Measurements from ENCODE around the gene INSYN2B. TPM values are rescaled to one million over a fixed set of nuclear protein-coding genes. Genes with fewer than 3 reads are reported as not detected.

The INSYN2B gene

DNA sequence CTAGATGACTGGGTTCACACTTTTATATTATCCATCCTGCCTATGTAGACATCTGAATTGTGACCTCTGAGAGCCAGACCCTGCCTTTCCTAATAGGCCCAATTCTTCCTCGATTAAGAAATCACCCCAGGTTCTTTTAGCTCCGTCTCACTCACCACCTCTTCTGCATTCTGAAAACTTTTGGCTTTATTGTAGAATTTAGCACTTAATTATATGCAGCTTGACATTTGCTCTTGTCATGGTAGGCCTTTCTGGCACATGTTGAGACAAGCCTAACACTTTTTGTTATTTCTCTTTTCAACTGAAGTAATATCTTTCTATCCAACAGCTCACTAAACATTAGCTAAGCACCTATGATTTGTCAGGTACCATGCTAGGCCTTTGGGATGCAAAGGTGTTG is 163.3 kb downstream of the INSYN2B start:
- Histone ChIP-seq H2AFZ (ENCODE audit: low read length) (no peak overlapping the region), H3K4me3 (ENCODE audit: low read length in 2 of 2) (no peak overlapping the region), H2AK5ac (ENCODE audit: low read depth, low read length) (no peak overlapping the region), H3K14ac (ENCODE audit: low read length) (no peak overlapping the region), H3K4me1 (ENCODE audit: control insufficient read depth in 2 of 2, insufficient read depth in 1 of 2, low read depth in 1 of 2, low read length in 2 of 2) (no peaks in the 10 kb centered on the region), H3K23ac (ENCODE audit: low read depth, low read length, poor library complexity) (no peak overlapping the region), H2BK5ac (ENCODE audit: low read length) (no peak overlapping the region), H3K4me2 (ENCODE audit: insufficient read depth, low read length, poor library complexity, severe bottlenecking) (no peak overlapping the region), H2BK12ac (ENCODE audit: low read length) (no peak overlapping the region), H3K18ac (ENCODE audit: low read length) (no peak overlapping the region), H3K79me1 (ENCODE audit: low read depth, low read length) (no peaks in the 10 kb centered on the region), H4K91ac (ENCODE audit: low read depth, low read length, poor library complexity) (no peak overlapping the region), H2BK15ac (ENCODE audit: low read length) (no peak overlapping the region), H3K9me3 (replicated peaks in 1 of 2; ENCODE audit: control insufficient read depth in 2 of 2, insufficient read depth in 1 of 2, low read depth in 1 of 2, low read length in 2 of 2) (no peaks in the 10 kb centered on the region), H4K8ac (ENCODE audit: low read depth, low read length) (no peak overlapping the region), H3K27ac (replicated peaks; ENCODE audit: low read length) (no peak overlapping the region), H3K9ac (ENCODE audit: low read depth, low read length, poor library complexity) (no peak overlapping the region), H2BK120ac (ENCODE audit: low read depth, low read length) (no peak overlapping the region), H3K27me3 (ENCODE audit: control insufficient read depth in 3 of 3, insufficient read depth in 3 of 3, low read depth in 1 of 3, low read length in 3 of 3) (no peaks in the 10 kb centered on the region), H3K4ac (ENCODE audit: low read length) (no peak overlapping the region), H3K36me3 (replicated peaks in 1 of 2; ENCODE audit: control insufficient read depth in 2 of 2, insufficient read depth in 2 of 2, low read length in 2 of 2) (no peaks in the 10 kb centered on the region)
- no CpG with 5 or more reads among the region's 2 CpGs for WGBS, 2 donors (ENCODE audit: extremely low coverage in 2 of 2, insufficient read length in 2 of 2, insufficient replicate concordance in 1 of 2)
- DNase-seq (ENCODE audit: low spot score) = no peak

DNA sequence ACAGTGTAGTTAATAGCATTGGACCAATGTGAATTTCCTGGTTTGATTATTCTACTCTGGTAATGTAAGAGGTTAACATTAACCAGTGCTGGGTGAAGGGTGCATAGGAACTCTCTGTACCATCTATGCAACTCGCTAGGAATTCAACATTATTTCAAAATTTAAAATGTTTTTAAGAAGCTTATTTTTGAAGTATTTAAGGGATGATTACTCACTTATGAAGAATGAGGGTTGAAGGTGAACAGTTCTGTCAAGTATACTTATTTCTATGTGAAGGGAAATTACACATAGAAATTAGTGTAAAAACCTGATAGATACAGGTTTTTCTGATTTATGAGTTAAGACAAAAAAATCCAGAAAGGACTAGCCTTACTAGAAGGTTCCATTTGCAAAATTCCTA is 165.8 kb downstream of the INSYN2B start:
- H2BK5ac ChIP-seq (ENCODE audit: low read length) = no peak overlapping the region
- no peaks in the 10 kb centered on the region for H3K27me3 ChIP-seq (ENCODE audit: control insufficient read depth in 3 of 3, insufficient read depth in 3 of 3, low read depth in 1 of 3, low read length in 3 of 3)
- no peak overlapping the region for H2AFZ ChIP-seq (ENCODE audit: low read length)
- H3K9me3 ChIP-seq (replicated peaks in 1 of 2; ENCODE audit: control insufficient read depth in 2 of 2, insufficient read depth in 1 of 2, low read depth in 1 of 2, low read length in 2 of 2) = no peaks in the 10 kb centered on the region
- H3K4me1 ChIP-seq (ENCODE audit: control insufficient read depth in 2 of 2, insufficient read depth in 1 of 2, low read depth in 1 of 2, low read length in 2 of 2) = peaks cover 0 to 9% of the 10 kb centered on the region in 2 donors
- H3K79me1 ChIP-seq (ENCODE audit: low read depth, low read length) = no peaks in the 10 kb centered on the region
- no peak overlapping the region for H3K27ac ChIP-seq (replicated peaks; ENCODE audit: low read length)
- no CpG with 5 or more reads among the region's 1 CpG for WGBS, 2 donors (ENCODE audit: extremely low coverage in 2 of 2, insufficient read length in 2 of 2, insufficient replicate concordance in 1 of 2)
- no peaks in the 10 kb centered on the region for H3K36me3 ChIP-seq (replicated peaks in 1 of 2; ENCODE audit: control insufficient read depth in 2 of 2, insufficient read depth in 2 of 2, low read length in 2 of 2)
- H3K23ac ChIP-seq (ENCODE audit: low read depth, low read length, poor library complexity) = no peak overlapping the region
- no peak for DNase-seq (ENCODE audit: low spot score)
- H3K14ac ChIP-seq (ENCODE audit: low read length) = no peak overlapping the region
- H3K4me2 ChIP-seq (ENCODE audit: insufficient read depth, low read length, poor library complexity, severe bottlenecking) = no peak overlapping the region
- no peak overlapping the region for H2BK15ac ChIP-seq (ENCODE audit: low read length)
- H3K4me3 ChIP-seq (ENCODE audit: low read length in 2 of 2) = no peak overlapping the region
- no peak overlapping the region for H2BK120ac ChIP-seq (ENCODE audit: low read depth, low read length)
- no peak overlapping the region for H2AK5ac ChIP-seq (ENCODE audit: low read depth, low read length)
- H4K8ac ChIP-seq (ENCODE audit: low read depth, low read length) = no peak overlapping the region
- H3K4ac ChIP-seq (ENCODE audit: low read length) = no peak overlapping the region
- no peak overlapping the region for H4K91ac ChIP-seq (ENCODE audit: low read depth, low read length, poor library complexity)
- no peak overlapping the region for H2BK12ac ChIP-seq (ENCODE audit: low read length)
- H3K9ac ChIP-seq (ENCODE audit: low read depth, low read length, poor library complexity) = no peak overlapping the region
- H3K18ac ChIP-seq (ENCODE audit: low read length) = no peak overlapping the region

Small RNAs within 50 kb of the gene (small RNA-seq; reads per million reads assigned to genes)
- gene MIR378E (ENCODE audit: insufficient read depth) = not detected

All from neuronal stem cell (in vitro differentiated cells).